GM21723 (cell line): ENCODE measurements around the gene ZNF143.
"Not testable (repeated sequence)": the region's sequence is repeated elsewhere in the genome, so short reads cannot be mapped to it uniquely, and the experiment has no call there.

Experiments used
- ATAC-seq: cut with Tn5 transposase; IDR thresholded peaks from one replicate; pipeline ENCODE4 v1.9.1; 2021; ENCODE audit warnings: mild to moderate bottlenecking, moderate library complexity; ENCODE audit not compliant: unreplicated experiment

Gene ZNF143

DNA sequence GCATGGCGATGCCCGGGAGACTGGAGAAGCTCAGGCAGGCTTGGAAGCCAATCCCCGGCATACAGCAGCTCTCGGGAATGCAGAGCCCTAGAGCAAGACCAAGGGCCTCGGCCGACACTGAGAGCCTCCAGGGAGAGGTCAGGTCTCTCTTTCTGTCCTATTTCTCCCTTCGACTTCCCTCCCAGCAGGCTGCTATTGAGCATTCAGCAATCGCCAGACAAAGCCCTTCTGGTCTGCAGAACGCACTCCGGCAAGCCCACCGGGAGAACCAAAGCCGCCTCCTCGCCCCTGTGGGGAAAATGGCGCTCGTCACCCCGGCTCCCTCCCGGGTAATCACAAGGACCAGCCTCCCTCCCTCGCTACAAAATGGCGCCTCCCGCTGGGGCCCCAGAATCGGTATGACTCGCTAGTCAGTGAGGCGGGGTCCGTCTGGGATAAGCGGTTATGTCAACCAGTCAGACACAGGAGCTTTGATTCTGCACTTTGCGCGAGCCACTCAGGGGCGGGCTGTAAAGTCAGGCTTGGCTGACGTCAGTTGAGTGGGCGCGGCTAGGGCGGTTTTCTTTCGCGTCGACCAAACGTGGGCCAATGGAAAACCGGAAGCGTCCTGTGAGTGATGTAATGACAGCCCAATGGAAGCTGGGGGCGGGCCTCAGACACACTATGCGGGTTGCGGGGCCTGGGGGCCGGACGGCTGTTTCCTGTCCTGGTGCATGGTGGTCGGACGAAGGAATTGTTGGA is at the start of gene ZNF143:
TSS of gene ZNF143 (plus strand) at position 691 of the 741 bp plus-strand sequence. CDS start 10,297 bp downstream, outside the sequence.
- ATAC-seq, result peak; percentile 87

DNA sequence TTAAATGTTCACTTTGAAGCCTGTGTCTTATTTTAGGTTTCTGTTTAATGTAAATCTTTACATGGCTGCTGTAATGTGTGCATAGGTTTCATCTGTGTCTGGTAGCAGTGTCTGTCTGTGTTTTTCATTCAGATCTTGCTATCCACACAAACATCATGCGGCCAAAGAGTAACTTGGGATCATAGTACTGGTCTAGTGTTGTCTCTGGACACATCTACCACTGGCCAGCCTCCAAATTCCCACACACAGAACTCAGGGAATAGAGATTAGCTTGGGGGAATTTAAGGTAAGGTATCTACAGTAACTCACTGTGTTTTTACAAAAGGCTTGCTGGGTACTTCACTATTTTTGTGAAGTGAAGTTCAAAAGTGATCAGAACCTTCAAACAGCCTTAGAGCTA is 32.1 kb upstream of the ZNF143 start:
- ATAC-seq, result no peak

DNA sequence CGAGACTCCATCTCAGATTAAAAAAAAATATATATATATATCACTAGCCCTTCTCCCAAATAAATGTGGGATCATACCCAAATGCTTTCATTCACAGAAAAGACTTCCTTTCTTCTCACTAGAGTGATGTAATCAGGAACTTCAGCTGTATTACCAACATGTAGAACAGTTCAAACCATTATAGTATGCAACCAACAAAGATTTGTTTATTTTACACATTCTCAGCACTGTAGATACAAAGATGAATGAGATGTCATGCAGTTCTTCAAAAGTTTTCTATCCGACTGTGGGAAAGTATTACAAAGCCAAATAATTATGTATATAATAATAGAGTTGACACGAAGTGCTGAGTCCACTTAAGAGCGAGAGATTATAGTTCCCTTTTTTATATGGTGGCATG is 22.2 kb upstream of the ZNF143 start:
- no peak for ATAC-seq

DNA sequence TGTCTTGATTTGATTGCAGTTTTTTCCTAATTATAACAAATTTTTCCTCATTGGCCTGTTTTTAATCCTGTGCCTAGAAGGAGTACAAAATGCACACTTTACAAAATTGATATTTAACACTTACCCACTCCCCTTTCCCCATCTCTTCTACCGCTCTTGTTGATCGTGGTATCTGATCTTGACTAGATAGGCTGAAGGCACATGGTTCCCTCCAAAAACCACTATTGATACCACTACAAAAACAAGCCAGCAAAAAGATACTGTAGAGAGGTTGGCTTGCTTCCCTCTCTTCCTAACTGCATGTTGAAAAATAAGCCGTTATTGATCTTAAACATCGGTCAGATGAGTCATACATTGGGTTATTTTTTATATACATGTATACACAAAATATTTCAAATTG is 14.6 kb upstream of the ZNF143 start:
- no peak for ATAC-seq

DNA sequence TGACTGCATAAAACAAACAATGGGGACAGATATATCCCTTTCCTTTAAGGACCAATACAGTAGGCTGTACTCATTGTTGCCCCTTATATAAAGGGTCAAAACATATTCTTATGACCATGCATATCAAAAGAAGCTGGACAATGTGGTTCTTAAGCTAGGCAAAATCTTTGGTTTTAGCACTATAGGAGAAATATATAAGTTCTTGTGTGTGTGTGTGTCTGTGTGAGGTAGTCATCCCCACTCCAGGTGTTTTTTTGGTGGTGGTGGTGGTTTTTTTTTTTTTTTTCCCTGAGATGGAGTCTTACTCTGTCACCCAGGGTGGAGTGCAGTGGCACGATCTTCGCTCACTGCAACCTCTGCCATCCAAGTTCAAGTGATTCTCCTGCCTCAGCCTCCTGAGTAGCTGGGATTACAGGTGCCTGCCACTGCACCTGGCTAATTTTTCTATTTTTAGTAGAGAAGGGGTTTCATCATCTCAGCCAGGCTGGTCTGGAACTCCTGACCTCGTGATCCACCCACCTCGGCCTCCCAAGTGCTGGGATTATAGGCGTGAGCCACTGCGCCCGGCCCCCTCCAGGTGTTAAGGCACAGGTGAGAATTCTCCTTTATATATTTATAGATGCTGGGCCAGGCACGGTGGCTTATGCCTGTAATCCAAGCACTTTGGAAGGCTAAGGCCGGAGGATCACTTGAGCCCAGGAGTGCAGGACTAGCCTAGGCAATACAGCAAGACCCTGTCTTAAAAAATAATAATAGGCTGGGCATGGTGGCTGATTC is 12.0 kb upstream of the ZNF143 start:
- ATAC-seq, result no peak

DNA sequence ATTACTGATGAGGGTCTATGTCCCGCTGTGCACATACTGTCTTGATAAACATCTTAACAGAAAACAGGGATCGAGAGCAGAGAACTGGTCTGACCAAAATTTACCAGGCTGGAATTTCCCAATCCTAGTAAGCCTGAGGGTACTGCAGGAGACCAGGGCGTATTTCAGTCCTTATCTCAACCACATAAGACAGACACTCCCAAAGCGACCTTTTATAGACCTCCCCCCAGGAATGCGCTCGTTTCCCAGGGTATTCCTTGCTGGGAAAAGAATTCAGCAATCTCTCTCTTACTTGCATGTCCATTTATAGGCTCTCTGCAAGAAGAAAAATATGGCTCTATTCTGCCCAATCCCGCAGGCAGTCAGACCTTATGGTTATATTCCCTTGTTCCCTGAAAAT is 8.8 kb upstream of the ZNF143 start:
- not testable (repeated sequence) for ATAC-seq

DNA sequence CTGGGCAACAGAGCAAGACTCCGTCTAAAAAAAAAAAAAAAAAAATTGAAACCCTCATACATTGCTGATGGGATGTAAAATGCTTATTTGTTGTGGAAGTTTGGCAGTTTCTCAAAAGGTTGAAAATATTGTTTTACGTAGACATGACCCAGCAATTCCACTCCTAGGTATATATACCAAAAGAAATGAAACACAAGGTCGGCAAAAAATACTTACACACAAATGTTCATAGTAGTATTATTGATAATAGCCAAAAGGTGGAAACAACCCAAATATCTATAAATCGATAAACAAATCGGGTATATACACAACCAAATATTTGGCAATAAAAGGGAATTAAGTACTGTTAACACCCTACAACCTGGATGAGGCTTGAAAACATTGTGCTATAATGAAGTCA is 5.1 kb upstream of the ZNF143 start:
- no peak for ATAC-seq

DNA sequence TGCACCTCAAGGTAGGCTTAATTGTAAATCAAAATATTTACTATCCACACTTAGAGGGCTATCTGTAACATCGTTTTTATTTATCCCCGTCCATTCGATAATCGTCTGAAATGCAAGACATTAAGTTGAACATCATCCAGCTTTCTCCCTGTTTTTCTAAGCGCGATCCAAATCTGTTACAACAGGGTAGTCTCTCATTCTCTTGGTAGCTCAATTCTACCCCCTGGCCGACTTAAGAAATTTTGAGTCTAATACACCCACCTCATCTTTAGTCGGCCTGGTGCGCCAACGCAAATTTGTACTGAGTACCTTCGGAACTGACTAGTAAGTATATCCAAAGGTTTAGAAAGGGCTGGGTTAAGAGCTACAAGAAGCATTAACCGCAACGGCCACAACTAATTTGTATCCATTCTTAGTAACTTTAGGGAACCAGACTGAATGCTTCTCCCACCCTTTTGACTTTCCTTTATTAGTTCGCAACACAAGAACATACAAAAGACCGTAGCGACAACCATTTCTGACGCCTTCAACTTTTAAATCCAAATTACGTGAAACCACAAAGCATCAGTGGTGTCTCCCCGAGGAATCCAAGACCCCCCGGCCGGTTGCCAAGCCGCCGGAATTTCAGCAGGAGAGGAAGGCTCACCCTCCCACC is 1.0 kb upstream of the ZNF143 start:
- ATAC-seq, result no peak

DNA sequence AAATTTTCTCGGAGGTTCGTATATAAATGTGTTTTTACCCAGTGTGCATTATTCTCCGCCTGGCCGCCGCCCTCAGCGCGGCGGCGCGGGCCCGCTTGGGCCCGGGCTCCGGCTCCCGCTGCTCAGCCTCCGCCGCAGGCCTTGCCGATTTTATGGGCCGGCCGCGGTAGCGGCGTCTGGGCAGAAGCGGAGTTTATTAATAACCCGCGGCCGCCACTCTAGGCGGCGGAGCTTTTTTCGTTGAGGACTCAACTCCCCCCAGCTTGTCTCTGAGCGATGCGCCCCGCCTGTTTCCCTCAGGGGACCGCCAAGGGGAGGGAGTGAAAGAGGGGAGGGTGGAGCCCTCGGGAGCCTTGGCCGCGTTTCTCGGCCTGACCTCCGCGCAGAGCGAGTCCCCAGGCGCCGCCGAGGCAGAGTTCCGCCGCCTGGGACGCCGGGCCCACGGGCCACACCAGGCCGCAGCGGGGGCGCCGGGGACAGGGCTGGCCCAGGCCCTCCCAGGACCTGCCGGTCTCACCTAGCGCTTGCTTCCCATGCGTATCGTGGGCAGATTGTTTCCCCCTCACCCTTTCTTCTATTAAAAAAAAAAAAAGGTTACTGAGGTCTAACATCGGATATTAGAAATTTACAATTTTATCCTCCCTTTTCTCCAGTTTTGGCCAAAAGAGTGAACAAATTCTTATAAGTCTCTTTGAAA is 399 bp downstream of the ZNF143 start:
- ATAC-seq, result peak; percentile 51

DNA sequence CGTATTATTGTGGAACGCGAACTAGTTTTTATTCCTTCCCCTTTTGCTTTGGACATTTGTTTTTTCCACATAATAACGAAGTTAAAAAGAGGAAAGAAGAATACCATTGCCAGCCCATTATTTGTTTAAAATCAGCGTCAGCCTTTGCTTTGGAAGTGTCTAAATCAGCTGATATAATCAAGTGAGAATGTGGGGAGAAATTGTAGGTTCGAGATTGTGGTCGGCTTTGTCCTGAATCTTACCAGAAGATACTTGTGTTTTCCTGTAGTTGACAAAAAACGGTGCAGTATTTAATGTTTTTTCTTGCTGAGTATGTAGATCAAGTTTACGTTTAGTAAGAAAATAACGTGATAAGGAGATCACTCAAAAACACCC is 935 bp downstream of the ZNF143 start:
- no peak for ATAC-seq

DNA sequence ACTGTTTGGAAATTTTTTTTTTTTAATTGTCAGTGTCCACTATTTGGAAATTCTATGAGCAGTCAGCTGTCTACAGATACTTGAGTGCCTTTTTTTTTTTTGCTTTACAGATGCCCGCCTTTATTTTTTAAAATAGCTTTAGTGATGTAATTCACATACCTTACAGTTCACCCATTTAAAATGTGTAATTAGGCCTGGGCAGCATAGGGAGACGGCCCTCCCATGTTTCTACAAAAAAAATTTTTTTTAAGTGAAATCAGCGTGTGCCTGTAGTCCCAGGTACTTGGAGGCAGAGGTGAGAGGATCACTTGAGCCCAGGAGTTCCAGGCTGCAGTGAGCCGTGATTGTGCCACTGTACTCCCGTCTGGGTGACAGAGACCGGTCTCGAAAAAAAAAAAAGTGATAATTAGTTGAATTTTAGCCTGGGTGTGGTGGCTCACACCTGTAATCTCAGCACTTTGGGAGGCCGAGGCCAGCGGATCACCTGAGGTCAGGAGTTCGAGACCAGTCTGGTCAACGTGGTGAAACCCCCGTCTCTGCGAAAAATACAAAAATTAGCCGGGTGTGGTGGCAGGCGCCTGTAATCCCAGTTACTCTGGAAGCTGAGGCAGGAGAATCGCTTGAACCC is 1.5 kb downstream of the ZNF143 start:
- ATAC-seq, result no peak

DNA sequence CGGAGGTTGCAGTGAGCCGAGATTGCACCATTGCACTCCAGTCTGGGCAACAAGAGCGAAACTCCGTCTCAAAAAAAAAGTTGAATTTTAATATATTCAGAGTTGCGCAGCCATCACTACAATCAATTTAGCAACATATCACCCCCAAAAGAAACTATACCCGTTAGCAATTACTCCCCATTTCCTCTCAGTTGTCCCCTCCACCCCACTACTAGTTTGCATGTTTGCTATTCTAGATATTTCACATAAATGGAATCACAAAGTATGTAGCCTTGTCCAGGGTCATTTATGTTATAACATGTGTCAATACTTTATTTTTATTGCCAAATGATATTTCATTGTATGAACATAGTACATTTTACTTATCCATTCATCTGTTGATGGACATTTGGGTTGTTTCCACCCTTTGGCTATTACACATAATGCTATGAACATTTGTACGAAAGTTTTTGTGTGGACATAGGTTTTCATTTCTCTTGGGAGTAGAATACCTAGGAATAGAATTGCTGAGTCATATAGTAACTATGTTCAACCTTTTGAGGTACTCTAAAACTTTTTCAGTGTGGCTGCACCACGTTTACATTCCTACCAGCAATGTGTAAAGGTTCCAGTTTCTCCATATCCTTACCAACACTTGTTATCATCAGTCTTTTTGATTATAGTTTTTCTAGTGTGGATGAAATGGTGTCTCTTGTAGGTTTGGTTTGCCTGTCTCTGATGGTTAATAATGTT is 2.2 kb downstream of the ZNF143 start:
- ATAC-seq, result no peak

DNA sequence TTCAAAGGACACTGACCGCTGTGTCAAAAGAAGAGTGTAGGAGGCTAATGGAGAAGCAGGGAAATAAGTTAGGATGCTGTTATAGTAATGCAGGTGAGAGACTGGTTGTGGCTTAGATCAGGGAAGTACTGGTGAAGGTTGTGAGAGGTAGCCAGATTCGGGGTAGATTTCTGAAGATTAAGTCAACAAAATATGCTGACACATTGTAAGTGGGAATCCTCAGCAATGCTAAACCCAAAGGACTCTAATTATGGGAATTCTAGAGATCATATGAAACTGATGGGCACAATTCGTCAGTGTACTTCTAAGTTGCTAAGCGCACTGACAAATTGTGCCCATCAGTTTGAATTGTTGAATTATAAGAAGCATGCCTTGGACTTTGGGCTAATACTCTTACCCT is 10.0 kb downstream of the ZNF143 start:
- no peak for ATAC-seq

DNA sequence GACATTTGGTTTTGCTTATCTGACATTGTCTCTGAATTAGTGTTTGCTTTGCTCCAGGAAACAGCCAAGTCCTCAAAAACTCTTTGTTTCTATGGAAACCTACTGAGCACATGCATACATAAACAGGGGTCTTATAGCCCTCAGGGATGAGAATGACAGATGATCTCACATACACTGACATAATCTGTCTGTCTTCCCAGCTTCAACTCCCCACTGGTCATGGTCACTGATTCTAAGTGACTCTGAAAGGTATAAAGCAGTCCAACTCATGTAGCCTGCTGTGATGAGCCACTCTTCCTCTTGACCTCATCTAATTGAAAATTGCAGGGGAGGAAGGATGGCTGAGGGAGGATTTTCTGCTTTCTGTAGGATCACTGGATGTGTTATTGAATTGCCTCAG is 12.6 kb downstream of the ZNF143 start:
- no peak for ATAC-seq

DNA sequence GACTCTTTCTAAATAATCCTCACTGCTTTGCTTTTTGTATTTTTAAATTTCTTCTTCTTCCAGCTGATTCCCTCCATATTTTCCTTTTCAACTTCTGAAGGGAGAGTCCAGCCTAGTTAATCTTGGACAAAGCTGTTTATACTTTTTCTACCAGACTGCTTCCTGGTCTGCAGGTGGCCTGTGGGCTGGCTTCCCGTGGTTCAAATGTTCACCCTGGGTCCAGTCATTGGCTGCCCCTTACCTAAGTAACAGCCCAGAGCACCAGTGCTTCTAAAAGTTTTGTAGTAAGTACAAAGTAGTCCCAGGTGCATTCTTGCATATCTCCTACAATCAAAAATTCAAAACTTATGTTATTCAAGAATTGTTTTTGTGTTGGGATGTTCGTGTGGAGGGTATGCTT is 19.1 kb downstream of the ZNF143 start:
- ATAC-seq, result no peak

DNA sequence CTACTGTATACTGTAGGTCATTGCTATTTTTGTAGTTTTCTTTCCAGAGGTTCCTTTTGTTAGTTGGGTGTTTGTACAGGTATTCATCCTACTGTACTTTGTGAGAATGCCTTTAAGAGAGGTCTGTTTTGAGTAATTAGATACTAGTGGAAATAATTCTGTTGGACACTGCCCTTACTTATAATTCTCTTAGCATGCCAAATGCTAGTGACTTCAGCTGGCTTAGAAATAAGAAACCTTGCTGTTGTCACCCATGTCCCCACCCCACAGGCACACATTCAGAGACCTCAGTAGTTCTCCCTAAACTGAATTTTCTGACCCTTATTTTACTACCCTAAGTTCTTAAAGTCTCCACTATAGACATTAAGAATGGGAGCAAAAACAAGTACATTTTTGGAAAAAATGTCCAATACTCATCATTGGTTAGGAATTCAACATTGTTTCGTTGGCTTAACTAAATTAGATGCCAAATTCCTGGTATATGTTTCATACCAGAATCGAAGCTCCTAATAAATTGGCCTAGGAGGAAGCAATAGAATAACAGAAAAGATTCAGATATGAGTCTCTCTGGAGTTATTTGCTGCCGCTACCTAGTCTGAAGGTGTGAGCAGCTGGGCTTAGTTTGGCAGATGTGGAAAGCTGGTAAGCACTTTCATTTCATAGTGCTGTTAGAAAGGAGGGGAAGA is 28.4 kb downstream of the ZNF143 start:
- no peak for ATAC-seq

DNA sequence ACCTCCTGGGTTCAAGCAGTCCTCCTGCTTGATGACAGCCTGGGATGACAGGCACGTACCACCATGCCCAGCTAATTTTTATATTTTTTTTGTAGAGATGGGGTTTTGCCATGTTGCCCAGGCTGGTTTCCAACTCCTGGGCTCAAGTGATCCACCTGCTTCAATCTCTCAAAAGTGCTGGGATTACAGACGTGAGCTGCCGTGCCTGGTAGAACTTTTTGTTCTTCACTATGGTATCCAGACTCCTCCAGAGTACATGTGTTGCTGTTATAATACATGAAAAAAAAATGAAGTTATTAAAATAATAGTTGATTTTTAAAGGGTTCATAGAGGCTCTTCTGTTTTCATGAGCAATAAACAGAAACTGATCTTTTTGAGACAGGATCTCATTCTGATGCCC is 29.6 kb downstream of the ZNF143 start:
- no peak for ATAC-seq

DNA sequence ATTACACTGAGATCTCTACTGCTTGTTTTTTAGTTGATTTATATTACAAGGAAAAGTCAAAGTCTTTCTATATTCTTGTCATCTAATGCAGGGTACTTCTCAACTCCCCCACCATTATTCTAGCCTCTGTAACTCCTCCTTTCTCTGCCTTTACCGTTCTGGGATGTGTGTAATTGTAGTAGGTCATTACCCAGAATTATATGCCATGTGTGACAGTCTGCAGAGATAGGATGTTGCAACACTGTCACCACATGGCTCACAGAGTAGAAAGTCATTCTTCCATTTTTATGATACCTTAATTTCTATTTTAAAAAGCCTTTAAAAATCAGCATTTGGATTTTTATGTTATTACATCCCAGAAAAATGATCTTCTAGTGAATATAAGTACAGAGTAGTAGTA is 32.7 kb downstream of the ZNF143 start:
- ATAC-seq, result no peak

DNA sequence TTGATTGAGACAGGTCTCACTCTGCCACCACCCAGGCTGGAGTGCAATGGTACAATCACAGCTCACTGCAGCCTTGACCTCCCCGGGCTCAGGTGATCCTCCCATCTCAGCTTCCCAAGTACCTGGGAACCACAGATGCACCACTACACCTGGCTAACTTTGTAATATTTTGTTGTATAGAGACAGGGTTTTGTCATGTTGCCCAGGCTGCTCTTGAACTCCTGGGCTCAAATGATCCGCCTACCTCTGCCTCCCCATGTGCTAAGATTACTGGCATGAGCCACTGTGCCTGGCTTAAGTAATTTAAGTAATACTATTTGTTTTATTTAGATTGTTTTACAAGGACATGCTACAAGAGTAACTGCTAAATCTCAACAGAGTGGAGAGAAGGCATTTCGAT is 33.5 kb downstream of the ZNF143 start:
- ATAC-seq, result no peak
